DLD1 (cell line): ENCODE data around the gene SLC25A47.

ENCODE experiments used
- in situ Hi-C: cut with HindIII; loops from 2 replicates; pipeline ENCODE4 v1.10.0; 2017; ENCODE audit warnings: low sequenced_read_pairs

SLC25A47 gene

GRCh38 chr14:100322138-100322957 is 791 bp upstream of the SLC25A47 start:
- in situ Hi-C loops = no loop called here

DNA sequence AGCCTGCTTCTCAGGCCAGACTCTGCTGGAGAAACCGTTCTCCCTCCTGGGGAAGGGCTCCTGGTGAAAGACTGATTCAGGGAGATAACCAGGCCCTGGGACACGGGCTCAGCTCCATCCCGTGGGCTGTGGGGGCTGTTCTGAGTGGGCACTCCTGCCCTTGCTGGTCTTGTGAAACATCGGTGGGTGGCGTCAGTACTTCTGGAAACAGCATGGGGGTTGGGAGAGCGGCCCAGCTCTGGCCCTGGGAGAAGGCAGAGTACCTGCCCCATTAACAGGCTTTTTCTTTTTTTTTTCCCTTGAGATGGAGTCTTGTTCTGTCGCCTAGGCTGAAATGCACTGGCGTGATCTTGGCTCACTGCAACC is 786 bp downstream of the SLC25A47 start:
- in situ Hi-C loops = no loop called here

- in situ Hi-C loops = no loop called here
Measured at GRCh38 chr14:100325231-100325632, 2.1 kb downstream of the SLC25A47 start.

- in situ Hi-C loops = no loop called here
Measured at GRCh38 chr14:100325958-100326357, 2.8 kb downstream of the SLC25A47 start.

- in situ Hi-C loops = no loop called here
Measured at GRCh38 chr14:100327128-100327527, 4.0 kb downstream of the SLC25A47 start.

DNA sequence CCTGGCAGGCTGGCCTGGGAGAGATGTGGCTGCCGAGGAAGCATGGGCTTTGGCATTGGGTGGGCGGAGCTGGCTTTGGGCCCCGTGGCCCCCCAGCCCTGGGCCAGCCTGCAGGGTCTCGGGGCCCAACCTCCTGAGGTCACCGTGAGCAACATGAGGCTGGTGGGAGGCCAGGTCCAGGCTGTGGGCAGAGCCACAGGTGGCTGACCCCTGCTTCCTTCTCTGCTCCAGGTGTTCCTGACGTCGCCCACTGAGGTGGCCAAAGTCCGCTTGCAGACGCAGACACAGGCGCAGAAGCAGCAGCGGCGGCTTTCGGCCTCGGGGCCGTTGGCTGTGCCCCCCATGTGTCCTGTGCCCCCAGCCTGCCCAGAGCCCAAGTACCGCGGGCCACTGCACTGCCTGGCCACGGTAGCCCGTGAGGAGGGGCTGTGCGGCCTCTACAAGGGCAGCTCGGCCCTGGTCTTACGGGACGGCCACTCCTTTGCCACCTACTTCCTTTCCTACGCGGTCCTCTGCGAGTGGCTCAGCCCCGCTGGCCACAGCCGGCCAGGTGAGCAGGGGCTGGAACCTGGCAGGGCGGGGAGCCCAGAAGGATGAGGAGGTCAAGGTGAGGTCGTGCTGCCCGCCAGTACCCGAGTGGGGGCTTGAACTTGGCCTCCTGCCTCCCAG is 5.5 kb downstream of the SLC25A47 start:
- in situ Hi-C loops = no loop called here

GRCh38 chr14:100329233-100330006 is 6.3 kb downstream of the SLC25A47 start:
- in situ Hi-C loops = no loop called here

GRCh38 chr14:100330007-100330344 is 6.8 kb downstream of the SLC25A47 start:
- in situ Hi-C loops = no loop called here

- in situ Hi-C loops = no loop called here
Measured at GRCh38 chr14:100330388-100330931, 7.3 kb downstream of the SLC25A47 start.

DNA sequence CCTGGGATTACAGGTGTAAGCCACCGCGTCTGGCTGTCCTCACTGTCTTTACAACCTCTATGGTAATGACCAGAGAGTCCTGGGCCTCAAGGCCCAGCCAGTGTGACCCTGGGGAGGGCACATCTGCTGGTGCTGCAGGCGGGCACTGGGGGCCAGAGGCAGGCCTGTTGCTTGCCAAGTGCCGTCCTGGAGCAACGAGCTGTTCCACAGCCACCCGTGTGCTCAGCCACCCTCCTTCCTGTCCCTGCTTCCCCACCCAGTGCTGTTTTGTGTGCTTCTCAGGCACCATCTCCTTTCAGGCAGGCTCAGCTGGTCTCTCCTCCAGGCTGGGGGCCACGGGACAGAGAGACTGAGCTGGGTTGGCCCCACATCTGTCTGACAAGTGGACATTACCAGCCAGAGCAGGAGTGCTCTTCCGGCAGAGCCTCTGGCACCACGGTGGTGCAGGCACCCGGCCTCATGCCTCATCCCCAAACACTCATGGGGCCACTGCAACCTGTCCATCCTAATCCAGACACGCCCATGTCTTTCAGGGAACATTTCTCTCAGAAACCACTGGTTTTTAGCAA is 9.0 kb downstream of the SLC25A47 start:
- in situ Hi-C loops = no loop called here

- in situ Hi-C loops = no loop called here
Measured at GRCh38 chr14:100332797-100333196, 9.7 kb downstream of the SLC25A47 start.

GRCh38 chr14:100333311-100333710 is 10.2 kb downstream of the SLC25A47 start:
- in situ Hi-C loops = no loop called here

DNA sequence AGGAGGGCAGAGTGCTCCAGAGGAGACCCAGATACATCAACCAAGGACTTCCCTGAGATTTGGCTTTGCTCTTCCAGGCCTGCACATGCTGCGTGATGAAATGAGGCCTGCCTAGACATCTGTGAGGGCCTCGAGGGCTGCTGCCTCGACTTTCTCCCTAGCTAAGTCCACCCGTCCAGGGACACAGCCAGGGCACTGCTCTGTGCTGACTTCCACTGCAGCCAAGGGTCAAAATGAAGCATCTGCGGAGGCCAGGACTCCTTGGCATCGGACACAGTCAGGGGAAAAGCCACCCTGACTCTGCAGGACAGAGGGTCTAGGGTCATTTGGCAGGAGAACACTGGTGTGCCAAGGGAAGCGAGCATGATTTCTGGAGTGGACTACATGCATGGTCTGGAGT is 10.7 kb downstream of the SLC25A47 start:
- in situ Hi-C loops = no loop called here

GRCh38 chr14:100334904-100335303 is 11.8 kb downstream of the SLC25A47 start:
- in situ Hi-C loops = no loop called here

DNA sequence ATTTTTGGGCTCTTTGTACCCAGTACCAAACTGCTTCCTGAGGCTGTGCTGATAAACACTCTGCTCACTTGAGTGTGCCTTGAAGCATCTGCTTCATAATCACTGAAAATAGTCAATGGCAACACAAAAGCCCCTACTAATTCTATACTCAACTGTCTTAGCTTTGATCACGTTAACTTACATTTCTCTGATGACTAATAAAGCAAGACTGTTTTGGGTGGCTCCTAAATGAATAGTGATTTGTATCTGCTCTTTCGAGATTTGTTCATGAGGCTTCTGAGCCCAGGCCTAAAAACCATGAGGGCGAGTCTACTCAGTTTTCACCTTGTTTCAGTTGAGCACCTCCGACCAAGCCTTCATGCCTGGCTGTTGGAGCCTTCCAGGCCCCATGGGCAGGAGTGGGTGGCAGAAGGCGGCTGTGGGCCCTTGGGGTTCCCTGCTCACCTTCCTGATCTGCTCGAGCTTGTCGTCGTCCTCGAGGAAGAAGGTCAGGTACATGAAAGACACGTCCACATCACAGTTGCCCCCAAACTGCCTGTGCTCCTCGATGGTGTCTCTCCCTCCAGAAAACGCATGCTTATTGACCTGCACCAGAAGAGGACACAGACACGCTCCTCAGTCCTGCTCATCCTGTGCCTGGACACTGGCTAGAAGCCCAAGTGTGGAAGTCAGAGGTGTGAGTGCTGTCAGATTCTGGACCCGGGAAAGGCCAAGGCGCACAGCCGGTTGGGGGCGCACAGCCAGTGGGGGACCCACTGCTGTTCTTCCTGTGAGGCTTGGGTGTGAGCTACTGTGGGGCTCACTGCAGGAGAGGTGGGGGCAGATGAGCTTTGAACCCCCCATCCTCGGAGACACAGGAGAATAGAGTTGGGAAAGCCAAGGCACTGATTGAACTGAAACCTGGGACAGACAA is 13.7 kb downstream of the SLC25A47 start:
- in situ Hi-C loops = no loop called here

DNA sequence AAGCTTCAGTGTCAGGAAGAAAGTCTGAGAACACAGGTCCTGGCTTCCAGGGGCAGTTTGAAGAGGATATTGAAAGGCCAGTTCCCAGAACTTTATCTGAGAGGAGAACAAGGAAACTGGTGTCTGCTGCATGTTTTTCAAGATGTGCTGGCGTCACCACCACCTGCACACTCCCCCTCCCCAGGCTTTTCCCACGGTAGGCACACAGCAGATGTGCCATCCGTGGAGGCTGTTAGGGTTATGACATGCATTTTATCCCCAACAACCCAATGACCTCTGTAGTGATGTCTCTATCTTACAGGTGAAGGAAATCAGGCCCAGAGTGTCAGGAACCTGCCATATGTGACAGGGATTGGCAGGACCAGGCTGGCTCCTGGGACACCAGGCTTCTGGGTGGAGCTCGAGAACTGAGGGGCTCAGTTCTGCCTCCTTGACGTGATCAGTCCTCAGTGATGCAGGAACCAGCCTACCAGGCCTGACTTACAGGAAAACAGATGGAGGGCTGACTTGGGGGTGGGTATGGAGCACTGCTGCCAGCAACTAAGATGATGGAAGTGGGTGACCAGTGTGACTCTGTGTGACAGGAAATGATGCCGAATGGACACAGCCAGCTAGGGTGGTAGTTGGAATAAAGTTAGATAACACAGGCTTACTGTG is 16.8 kb downstream of the SLC25A47 start:
- in situ Hi-C loops = no loop called here

- in situ Hi-C loops = no loop called here
Measured at GRCh38 chr14:100340423-100340813, 17.3 kb downstream of the SLC25A47 start.

GRCh38 chr14:100341301-100342031 is 18.3 kb downstream of the SLC25A47 start:
- in situ Hi-C loops = no loop called here

DNA sequence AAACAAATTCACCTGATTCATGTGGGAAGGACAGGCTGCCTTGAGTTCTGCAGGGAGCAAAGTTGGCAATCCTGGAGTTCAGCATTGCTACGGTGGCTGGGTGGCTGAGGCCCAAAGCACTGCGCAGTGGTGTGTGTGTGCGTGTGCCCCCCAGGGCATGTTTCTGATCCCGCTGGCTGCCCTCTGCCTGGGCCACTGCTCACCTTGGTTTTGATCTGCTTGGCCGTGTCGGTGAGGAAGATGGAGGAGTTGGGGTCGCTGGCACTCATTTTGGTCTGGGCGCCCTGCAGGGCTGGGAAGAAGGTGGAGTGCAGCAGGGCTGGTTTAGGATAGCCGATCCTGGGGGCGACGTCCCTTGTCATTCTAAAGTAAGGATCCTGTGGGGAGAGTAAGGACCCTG is 19.1 kb downstream of the SLC25A47 start:
- in situ Hi-C loops = no loop called here
